Upper lobe of left lung (tissue), 4 donors: ENCODE results near the gene GZF1.

Experiments
- CTCF ChIP-seq, 6 experiments: fragments of 450-650 bp in 4 of 6; fragments of 200-600 bp in 2 of 6; sonication (generic) in 2 of 6; IDR thresholded peaks; one replicate each; pipeline ENCODE4 v1.5.1; 2016 to 2019; ENCODE audit warnings: antibody characterized with exemption in 6 of 6
- EP300 ChIP-seq, 4 donors: sonication (generic); formaldehyde crosslinking; IDR thresholded peaks; one replicate each; pipeline ENCODE4 v1.5.1; 2017; ENCODE audit warnings: antibody characterized with exemption in 4 of 4, control low read depth in 2 of 4

- TF ChIP-seq CTCF (IDR thresholded peaks at IDR 0.05) (no peak), EP300 (IDR thresholded peaks at IDR 0.05) (no peak)
These were observed 16.0 kb upstream of the GZF1 start for GRCh38 chr20:23346002-23346401.
